ENCODE measurements around the gene ERP27.

The ERP27 gene

GRCh38 chr12:14949631-14950030, 11.3 kb upstream of the ERP27 start:
- no peak for TF ChIP-seq CTCF (conservative IDR thresholded peaks at IDR 0.05)

GRCh38 chr12:14948672-14949071, 10.3 kb upstream of the ERP27 start:
- no peak for TF ChIP-seq CTCF (conservative IDR thresholded peaks at IDR 0.05)
- peak overlapping the region; percentile 12; the same call in 1 of the 2 replicates for H3K27ac ChIP-seq

More at GRCh38 chr12:14949631-14950030, 11.3 kb upstream of the ERP27 start:
- H3K27ac ChIP-seq, result no peak overlapping the region

- TF ChIP-seq CTCF (conservative IDR thresholded peaks at IDR 0.05), result no peak
- H3K27ac ChIP-seq, result no peak overlapping the region
Observed at GRCh38 chr12:14946861-14947260, 8.5 kb upstream of the ERP27 start.

GRCh38 chr12:14946162-14946561, 7.8 kb upstream of the ERP27 start:
- no peak for TF ChIP-seq CTCF (conservative IDR thresholded peaks at IDR 0.05)

GRCh38 chr12:14942196-14942931, 4.0 kb upstream of the ERP27 start:
- H3K27ac ChIP-seq, result no peak overlapping the region
- no peak for TF ChIP-seq CTCF (conservative IDR thresholded peaks at IDR 0.05)

More at GRCh38 chr12:14946162-14946561, 7.8 kb upstream of the ERP27 start:
- H3K27ac ChIP-seq, result no peak overlapping the region

GRCh38 chr12:14941369-14941768, 3.0 kb upstream of the ERP27 start:
- no peak for TF ChIP-seq CTCF (conservative IDR thresholded peaks at IDR 0.05)
- H3K27ac ChIP-seq, result no peak overlapping the region

- no peak for TF ChIP-seq CTCF (conservative IDR thresholded peaks at IDR 0.05)
- H3K27ac ChIP-seq, result peak overlapping the region; percentile 90
Observed at GRCh38 chr12:14937689-14938088, 648 bp downstream of the ERP27 start.
